Smooth muscle cell (in vitro differentiated cells): ENCODE data around the gene MTA3. TPM values are rescaled to one million over a fixed set of nuclear protein-coding genes. Genes with fewer than 3 reads are reported as not detected.

Experiments used
- DNase-seq: peaks from one replicate; lab custom pipeline; 2025; ENCODE audit not compliant: unreplicated experiment; lab: John Stamatoyannopoulos, UW
- H2AFZ ChIP-seq: fragments of 200-600 bp; sonication (generic); 2 replicates; pipeline ENCODE4 v1.6.0; 2016; ENCODE audit warnings: antibody characterized with exemption, low read depth, mild to moderate bottlenecking
- H3F3A ChIP-seq: fragments of 200-600 bp; sonication (generic); 2 replicates; pipeline ENCODE4 v1.6.0; 2017; ENCODE audit warnings: antibody characterized with exemption, low read depth
- H3K27ac ChIP-seq: fragments of 200-600 bp; sonication (generic); 2 replicates; pipeline ENCODE4 v1.5.1; 2016; ENCODE audit warnings: low read depth, mild to moderate bottlenecking
- H3K27me3 ChIP-seq: fragments of 200-600 bp; sonication (generic); 2 replicates; pipeline ENCODE4 v1.6.1; 2016; ENCODE audit warnings: low read depth, mild to moderate bottlenecking
- H3K36me3 ChIP-seq: fragments of 200-600 bp; sonication (generic); 2 replicates; pipeline ENCODE4 v1.5.1; 2016; ENCODE audit warnings: low read depth
- H3K4me1 ChIP-seq: fragments of 200-600 bp; sonication (generic); 2 replicates; pipeline ENCODE4 v1.5.1; 2016; ENCODE audit warnings: low read depth
- H3K4me2 ChIP-seq: fragments of 200-600 bp; sonication (generic); 2 replicates; pipeline ENCODE4 v1.6.0; 2016; ENCODE audit warnings: mild to moderate bottlenecking
- H3K4me3 ChIP-seq: fragments of 200-600 bp; sonication (generic); 2 replicates; pipeline ENCODE4 v1.5.1; 2016; ENCODE audit warnings: mild to moderate bottlenecking
- H3K79me2 ChIP-seq: fragments of 200-600 bp; sonication (generic); 2 replicates; pipeline ENCODE4 v1.6.0; 2016; ENCODE audit warnings: low read depth, mild to moderate bottlenecking
- H3K9ac ChIP-seq: fragments of 200-600 bp; sonication (generic); 2 replicates; pipeline ENCODE4 v1.6.0; 2016; ENCODE audit warnings: low read depth
- H3K9me3 ChIP-seq: fragments of 200-600 bp; sonication (generic); replicated peaks from 2 replicates; pipeline ENCODE4 v1.5.1; 2016; ENCODE audit warnings: low read depth
- H4K20me1 ChIP-seq: fragments of 200-600 bp; sonication (generic); 2 replicates; pipeline ENCODE4 v1.6.0; 2016; ENCODE audit warnings: low read depth
- WGBS: methylation state at CpG from one replicate; pipeline ENCODE4 v1.1.7; 2016; ENCODE audit warnings: low lambda C conversion rate; 5-methylcytosine and 5-hydroxymethylcytosine counted together
- polyA plus RNA-seq: library from polyadenylated mRNA; unstranded; fragments of >200 nt; fragmentation: Nextera tagmentation; extraction: Ambion mirVana; gene quantifications from 2 replicates; pipeline ENCODE4 v1.2.1, GENCODE V29; 2016
- total RNA-seq: library from RNA; depleted of rRNA; stranded (reverse); fragments of >200 nt; gene quantifications from 2 replicates; pipeline ENCODE4 v1.2.3, GENCODE V29; 2014
- TF ChIP-seq, protein P1 (sequence below): fragments of 200-600 bp; sonication (generic); IDR thresholded peaks from 2 replicates; pipeline ENCODE4 v1.5.1; 2017; ENCODE audit warnings: borderline replicate concordance, mild to moderate bottlenecking, antibody characterized with exemption; ENCODE audit not compliant: insufficient read depth, poor library complexity, severe bottlenecking

The MTA3 gene
- total and polyA plus RNA-seq, 2 experiments from 2014 or later = 27.5 to 29.8 TPM

DNA sequence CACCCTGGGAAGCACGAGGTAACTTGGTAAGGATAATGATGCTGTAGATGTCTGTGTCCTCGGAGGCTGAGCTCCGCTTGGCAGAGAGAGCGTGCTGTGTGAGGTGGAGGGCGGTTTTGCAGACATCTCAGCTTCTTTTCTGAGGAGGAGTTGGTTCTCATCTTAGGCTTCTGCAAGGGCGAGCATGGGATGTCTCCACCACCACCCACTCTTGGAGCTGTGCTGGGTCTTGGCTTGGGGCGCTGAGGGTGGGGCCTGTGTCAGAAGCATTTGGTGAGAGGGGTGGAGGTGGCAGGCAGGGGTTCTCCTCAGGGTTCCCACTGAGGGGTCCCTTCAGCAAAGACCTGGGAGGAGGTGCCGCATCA, 186.3 kb downstream of the MTA3 start:
- no peak overlapping the region for H3K4me3 ChIP-seq
- TF ChIP-seq, protein P1, sequence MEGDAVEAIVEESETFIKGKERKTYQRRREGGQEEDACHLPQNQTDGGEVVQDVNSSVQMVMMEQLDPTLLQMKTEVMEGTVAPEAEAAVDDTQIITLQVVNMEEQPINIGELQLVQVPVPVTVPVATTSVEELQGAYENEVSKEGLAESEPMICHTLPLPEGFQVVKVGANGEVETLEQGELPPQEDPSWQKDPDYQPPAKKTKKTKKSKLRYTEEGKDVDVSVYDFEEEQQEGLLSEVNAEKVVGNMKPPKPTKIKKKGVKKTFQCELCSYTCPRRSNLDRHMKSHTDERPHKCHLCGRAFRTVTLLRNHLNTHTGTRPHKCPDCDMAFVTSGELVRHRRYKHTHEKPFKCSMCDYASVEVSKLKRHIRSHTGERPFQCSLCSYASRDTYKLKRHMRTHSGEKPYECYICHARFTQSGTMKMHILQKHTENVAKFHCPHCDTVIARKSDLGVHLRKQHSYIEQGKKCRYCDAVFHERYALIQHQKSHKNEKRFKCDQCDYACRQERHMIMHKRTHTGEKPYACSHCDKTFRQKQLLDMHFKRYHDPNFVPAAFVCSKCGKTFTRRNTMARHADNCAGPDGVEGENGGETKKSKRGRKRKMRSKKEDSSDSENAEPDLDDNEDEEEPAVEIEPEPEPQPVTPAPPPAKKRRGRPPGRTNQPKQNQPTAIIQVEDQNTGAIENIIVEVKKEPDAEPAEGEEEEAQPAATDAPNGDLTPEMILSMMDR = no peak
- H3K9ac ChIP-seq = no peak overlapping the region
- no peaks in the 10 kb centered on the region for H3K27me3 ChIP-seq
- H3K79me2 ChIP-seq = no peaks in the 10 kb centered on the region
- WGBS = 96% methylated on average over 8 of the region's 8 CpGs
- no peak overlapping the region for H3K4me2 ChIP-seq
- no peaks in the 10 kb centered on the region for H3K36me3 ChIP-seq
- DNase-seq = no peak
- no peaks in the 10 kb centered on the region for H4K20me1 ChIP-seq
- no peak overlapping the region for H2AFZ ChIP-seq
- H3K9me3 ChIP-seq = no peaks in the 10 kb centered on the region
- H3K27ac ChIP-seq = no peak overlapping the region
- no peaks in the 10 kb centered on the region for H3F3A ChIP-seq
- H3K4me1 ChIP-seq = peaks cover 4% of the 10 kb centered on the region

DNA sequence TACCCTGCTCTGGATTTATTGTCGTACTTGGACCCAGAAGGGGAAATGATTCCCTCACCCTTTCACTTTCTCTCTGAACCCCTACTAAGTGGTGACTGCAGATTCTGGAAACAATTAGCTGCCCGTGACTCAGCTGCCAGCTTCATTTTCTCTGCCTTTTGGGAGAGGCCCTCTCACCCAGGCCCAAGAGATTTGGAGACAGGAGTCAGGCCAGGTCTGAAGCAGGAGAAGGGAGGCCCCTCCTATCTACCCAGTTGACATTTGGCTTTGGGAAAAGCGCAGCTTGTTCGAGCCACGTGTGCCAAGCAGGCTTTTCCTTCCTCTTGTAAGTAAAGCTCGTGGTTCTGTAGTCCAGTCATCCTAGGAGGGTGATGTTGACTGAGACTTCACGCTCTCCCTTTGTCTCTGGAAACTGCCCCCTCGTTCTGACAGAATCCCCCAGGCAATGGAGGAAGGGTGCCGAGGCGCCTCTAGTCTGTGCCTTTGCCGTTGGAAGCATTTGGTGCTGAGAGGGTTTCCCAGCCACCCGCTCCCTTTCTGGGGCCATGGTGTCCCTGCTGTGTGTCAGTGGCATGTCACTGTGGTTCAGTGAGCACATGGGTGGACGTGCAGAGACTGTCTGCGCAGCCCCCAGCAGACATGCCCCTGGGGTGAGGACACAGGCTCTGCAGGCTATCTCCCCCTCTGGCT, 186.9 kb downstream of the MTA3 start:
- Histone ChIP-seq H3K4me3 (no peak overlapping the region), H4K20me1 (no peaks in the 10 kb centered on the region), H3K4me2 (no peak overlapping the region), H3K36me3 (no peaks in the 10 kb centered on the region), H3K27ac (no peak overlapping the region), H2AFZ (no peak overlapping the region), H3K9me3 (no peaks in the 10 kb centered on the region), H3K4me1 (peaks cover 4% of the 10 kb centered on the region), H3K27me3 (no peaks in the 10 kb centered on the region), H3F3A (no peaks in the 10 kb centered on the region), H3K9ac (no peak overlapping the region), H3K79me2 (no peaks in the 10 kb centered on the region)
- TF ChIP-seq, protein P1 = no peak
- no peak for DNase-seq
- WGBS = 62% methylated on average over 14 of the region's 14 CpGs

DNA sequence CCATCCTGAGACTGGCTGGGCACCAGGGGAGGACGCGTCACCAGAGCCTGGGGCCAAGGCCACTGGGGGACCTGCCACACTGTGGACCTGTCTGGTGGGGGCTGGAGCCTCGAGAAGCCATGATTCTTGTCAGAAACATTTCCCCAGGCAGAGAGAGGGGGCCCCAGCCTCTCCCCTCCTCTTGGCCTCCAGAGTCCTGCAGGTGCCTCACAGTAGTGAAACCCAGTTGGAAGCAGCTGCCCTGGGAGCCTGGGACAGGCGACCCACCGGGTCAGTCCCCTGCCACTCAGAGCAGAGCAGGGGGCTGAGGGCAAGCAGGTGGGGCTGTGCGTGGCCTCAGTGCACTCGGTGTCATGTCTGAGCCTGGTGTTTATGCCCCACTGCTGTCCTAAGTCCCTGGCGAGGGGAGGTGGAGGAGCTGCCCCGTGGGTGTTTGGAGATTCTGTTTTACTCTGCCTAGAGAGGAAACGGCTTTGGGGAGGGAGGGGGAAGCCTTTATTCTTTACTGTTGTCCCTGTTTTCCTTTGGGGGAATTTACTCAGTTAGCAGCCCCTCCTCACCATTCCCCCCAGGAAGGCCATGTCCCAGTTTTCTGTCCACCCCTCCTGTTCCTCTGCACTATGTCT, 187.8 kb downstream of the MTA3 start:
- 92% methylated on average over 10 of the region's 10 CpGs for WGBS
- Histone ChIP-seq H3K9me3 (no peaks in the 10 kb centered on the region), H3K27me3 (no peaks in the 10 kb centered on the region), H3K4me1 (peaks cover 4% of the 10 kb centered on the region), H3K9ac (no peak overlapping the region), H3K36me3 (no peaks in the 10 kb centered on the region), H3K4me3 (no peak overlapping the region), H3K4me2 (no peak overlapping the region), H3F3A (no peaks in the 10 kb centered on the region), H4K20me1 (no peaks in the 10 kb centered on the region), H3K79me2 (no peaks in the 10 kb centered on the region), H3K27ac (no peak overlapping the region), H2AFZ (no peak overlapping the region)
- no peak for DNase-seq
- TF ChIP-seq, protein P1 = no peak
